HL-60 (cell line): ENCODE results near the gene SLC6A8.

Experiments
- DNase-seq, 2 experiments: peaks; one replicate each; pipeline ENCODE4 v3.0.0-alpha.2; 2010 to 2020; ENCODE audit warnings: low read depth in 1 of 2, low spot score in 1 of 2
- H3K27ac ChIP-seq: fragments of 250-450 bp; sonication (Bioruptor Pico); replicated peaks from 2 replicates; pipeline ENCODE4 v1.5.1; 2020; ENCODE audit warnings: mild to moderate bottlenecking, moderate library complexity
- H3K27me3 ChIP-seq: fragments of 250-450 bp; sonication (Bioruptor Pico); 2 replicates; pipeline ENCODE4 v1.5.1; 2021; ENCODE audit warnings: mild to moderate bottlenecking, moderate library complexity; ENCODE audit not compliant: insufficient read depth, poor library complexity, severe bottlenecking
- H3K4me3 ChIP-seq: replicated peaks from 2 replicates; pipeline ENCODE4 v1.5.1; 2011; ENCODE audit warnings: mild to moderate bottlenecking, control low read depth, low read length; ENCODE audit not compliant: insufficient read depth
- GABPA ChIP-seq: IDR thresholded peaks from 2 replicates; pipeline ENCODE4 v1.6.1; 2012; ENCODE audit warnings: low read depth
- POLR2AphosphoS5 ChIP-seq: IDR thresholded peaks from 2 replicates; pipeline ENCODE4 v1.6.1; 2012; ENCODE audit warnings: low read depth
- REST ChIP-seq: IDR thresholded peaks from 2 replicates; pipeline ENCODE4 v1.6.1; 2012; ENCODE audit warnings: low read depth; ENCODE audit not compliant: insufficient replicate concordance
- SPI1 ChIP-seq: IDR thresholded peaks from 2 replicates; pipeline ENCODE4 v1.6.1; 2012; ENCODE audit warnings: low read depth, mild to moderate bottlenecking, borderline replicate concordance
- TF ChIP-seq, protein P1 (sequence below): IDR thresholded peaks from one replicate; pipeline ENCODE4 v1.5.1; 2011; ENCODE audit warnings: low read length, control low read depth, inconsistent platforms; ENCODE audit not compliant: insufficient read depth

The SLC6A8 gene

GRCh38 chrX:153724252-153725038 lies 36.7 kb downstream of the SLC6A8 start, which contains the start of the genes ABCD1 and BCAP31:
Gene ABCD1, plus strand, starts transcription at chrX:153724856. Its CDS starts 411 bp downstream, at chrX:153725267.
Gene BCAP31, minus strand, starts transcription at chrX:153724387. Its CDS starts 1,143 bp downstream, at chrX:153723244.
- H3K27me3 ChIP-seq: no peaks in the 10 kb centered on the region

DNA sequence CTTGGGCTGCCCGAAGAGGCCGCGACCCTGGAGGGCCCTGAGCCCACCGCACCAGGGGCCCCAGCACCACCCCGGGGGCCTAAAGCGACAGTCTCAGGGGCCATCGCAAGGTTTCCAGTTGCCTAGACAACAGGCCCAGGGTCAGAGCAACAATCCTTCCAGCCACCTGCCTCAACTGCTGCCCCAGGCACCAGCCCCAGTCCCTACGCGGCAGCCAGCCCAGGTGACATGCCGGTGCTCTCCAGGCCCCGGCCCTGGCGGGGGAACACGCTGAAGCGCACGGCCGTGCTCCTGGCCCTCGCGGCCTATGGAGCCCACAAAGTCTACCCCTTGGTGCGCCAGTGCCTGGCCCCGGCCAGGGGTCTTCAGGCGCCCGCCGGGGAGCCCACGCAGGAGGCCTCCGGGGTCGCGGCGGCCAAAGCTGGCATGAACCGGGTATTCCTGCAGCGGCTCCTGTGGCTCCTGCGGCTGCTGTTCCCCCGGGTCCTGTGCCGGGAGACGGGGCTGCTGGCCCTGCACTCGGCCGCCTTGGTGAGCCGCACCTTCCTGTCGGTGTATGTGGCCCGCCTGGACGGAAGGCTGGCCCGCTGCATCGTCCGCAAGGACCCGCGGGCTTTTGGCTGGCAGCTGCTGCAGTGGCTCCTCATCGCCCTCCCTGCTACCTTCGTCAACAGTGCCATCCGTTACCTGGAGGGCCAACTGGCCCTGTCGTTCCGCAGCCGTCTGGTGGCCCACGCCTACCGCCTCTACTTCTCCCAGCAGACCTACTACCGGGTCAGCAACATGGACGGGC lies 37.5 kb downstream of the SLC6A8 start:
- Histone ChIP-seq H3K27me3 (no peaks in the 10 kb centered on the region), H3K27ac (peak overlapping the region; percentile 93), H3K4me3 (peak overlapping the region; percentile 53)
- DNase-seq: peak; percentile 19 to 32
- no peak for TF ChIP-seq SPI1
- TF ChIP-seq, protein P1, sequence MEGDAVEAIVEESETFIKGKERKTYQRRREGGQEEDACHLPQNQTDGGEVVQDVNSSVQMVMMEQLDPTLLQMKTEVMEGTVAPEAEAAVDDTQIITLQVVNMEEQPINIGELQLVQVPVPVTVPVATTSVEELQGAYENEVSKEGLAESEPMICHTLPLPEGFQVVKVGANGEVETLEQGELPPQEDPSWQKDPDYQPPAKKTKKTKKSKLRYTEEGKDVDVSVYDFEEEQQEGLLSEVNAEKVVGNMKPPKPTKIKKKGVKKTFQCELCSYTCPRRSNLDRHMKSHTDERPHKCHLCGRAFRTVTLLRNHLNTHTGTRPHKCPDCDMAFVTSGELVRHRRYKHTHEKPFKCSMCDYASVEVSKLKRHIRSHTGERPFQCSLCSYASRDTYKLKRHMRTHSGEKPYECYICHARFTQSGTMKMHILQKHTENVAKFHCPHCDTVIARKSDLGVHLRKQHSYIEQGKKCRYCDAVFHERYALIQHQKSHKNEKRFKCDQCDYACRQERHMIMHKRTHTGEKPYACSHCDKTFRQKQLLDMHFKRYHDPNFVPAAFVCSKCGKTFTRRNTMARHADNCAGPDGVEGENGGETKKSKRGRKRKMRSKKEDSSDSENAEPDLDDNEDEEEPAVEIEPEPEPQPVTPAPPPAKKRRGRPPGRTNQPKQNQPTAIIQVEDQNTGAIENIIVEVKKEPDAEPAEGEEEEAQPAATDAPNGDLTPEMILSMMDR: no peak
- TF ChIP-seq REST: no peak
- no peak; the same call in 1 of the 2 replicates for TF ChIP-seq POLR2AphosphoS5
- TF ChIP-seq GABPA: no peak

More at GRCh38 chrX:153724252-153725038, 36.7 kb downstream of the SLC6A8 start, which contains the start of the genes ABCD1 and BCAP31:
- H3K27ac ChIP-seq: peak within 1 kb of the TSS; percentile 93
- TF ChIP-seq SPI1 (no peak), GABPA (peak; percentile 67), REST (peak; percentile 58), POLR2AphosphoS5 (peak; percentile 88; the same call in 1 of the 2 replicates)
- TF ChIP-seq, protein P1: no peak
- H3K4me3 ChIP-seq: peak within 1 kb of the TSS; percentile 64
- DNase-seq: peak; percentile 79 to 88

DNA sequence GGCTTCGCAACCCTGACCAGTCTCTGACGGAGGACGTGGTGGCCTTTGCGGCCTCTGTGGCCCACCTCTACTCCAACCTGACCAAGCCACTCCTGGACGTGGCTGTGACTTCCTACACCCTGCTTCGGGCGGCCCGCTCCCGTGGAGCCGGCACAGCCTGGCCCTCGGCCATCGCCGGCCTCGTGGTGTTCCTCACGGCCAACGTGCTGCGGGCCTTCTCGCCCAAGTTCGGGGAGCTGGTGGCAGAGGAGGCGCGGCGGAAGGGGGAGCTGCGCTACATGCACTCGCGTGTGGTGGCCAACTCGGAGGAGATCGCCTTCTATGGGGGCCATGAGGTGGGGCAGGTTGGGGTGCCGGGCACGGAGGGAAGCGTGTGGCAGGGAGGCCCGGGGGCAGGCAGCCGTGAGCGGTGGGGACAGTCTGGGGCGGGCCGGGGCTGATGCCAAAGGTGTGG lies 38.1 kb downstream of the SLC6A8 start:
- H3K27me3 ChIP-seq: no peaks in the 10 kb centered on the region
- H3K4me3 ChIP-seq: peak overlapping the region; percentile 53
- peak overlapping the region; percentile 93 for H3K27ac ChIP-seq
- TF ChIP-seq SPI1: no peak
- no peak for TF ChIP-seq POLR2AphosphoS5
- no peak for TF ChIP-seq GABPA
- TF ChIP-seq, protein P1: no peak
- no peak for TF ChIP-seq REST
- no peak for DNase-seq
